IPS DF 19.7 (cell line): ENCODE data around the gene CYP1A2.

Source experiments
- DNase-seq: peaks from one replicate; pipeline ENCODE4 v3.0.0-alpha.2; 2013; ENCODE audit warnings: low read depth, low spot score

Gene CYP1A2

GRCh38 chr15:74788683-74789151 lies 40.1 kb downstream of the CYP1A2 start:
- DNase-seq: no peak

- no peak for DNase-seq
Measured at GRCh38 chr15:74789171-74789631, 40.6 kb downstream of the CYP1A2 start.

GRCh38 chr15:74789741-74790079 lies 41.1 kb downstream of the CYP1A2 start:
- DNase-seq: no peak

- no peak for DNase-seq
Measured at GRCh38 chr15:74790080-74790916, 41.7 kb downstream of the CYP1A2 start.

GRCh38 chr15:74791007-74791406 lies 42.4 kb downstream of the CYP1A2 start:
- DNase-seq: no peak

GRCh38 chr15:74791667-74792066 lies 43.0 kb downstream of the CYP1A2 start:
- DNase-seq: no peak

- DNase-seq: no peak
Measured at GRCh38 chr15:74792227-74793016, 43.8 kb downstream of the CYP1A2 start.

GRCh38 chr15:74793135-74794028 lies 44.7 kb downstream of the CYP1A2 start:
- DNase-seq: no peak

GRCh38 chr15:74794248-74794969 lies 45.8 kb downstream of the CYP1A2 start:
- DNase-seq: no peak

- DNase-seq: no peak
Measured at GRCh38 chr15:74794970-74795349, 46.3 kb downstream of the CYP1A2 start.

GRCh38 chr15:74795966-74796625 lies 47.5 kb downstream of the CYP1A2 start:
- no peak for DNase-seq

GRCh38 chr15:74798388-74799254 lies 50.0 kb downstream of the CYP1A2 start:
- DNase-seq: no peak

GRCh38 chr15:74799255-74799855 lies 50.7 kb downstream of the CYP1A2 start:
- DNase-seq: no peak

- DNase-seq: no peak
Measured at GRCh38 chr15:74799856-74800558, 51.4 kb downstream of the CYP1A2 start.

GRCh38 chr15:74800559-74801094 lies 52.0 kb downstream of the CYP1A2 start:
- no peak for DNase-seq

- no peak for DNase-seq
Measured at GRCh38 chr15:74801311-74801997, 52.8 kb downstream of the CYP1A2 start.

- DNase-seq: no peak
Measured at GRCh38 chr15:74802290-74802689, 53.6 kb downstream of the CYP1A2 start.
